Mesenchymal stem cell (in vitro differentiated cells and primary cell): ENCODE measurements around the gene CLCN4.

Source experiments
- DNase-seq: peaks from one replicate; pipeline ENCODE4 v3.0.0-alpha.2; 2013
- H2AFZ ChIP-seq: one replicate; pipeline ENCODE4 v1.6.1; 2013; ENCODE audit warnings: low read depth, mild to moderate bottlenecking, control low read depth, inconsistent platforms, low read length, moderate library complexity
- H2AK5ac ChIP-seq: 2 replicates; pipeline ENCODE4 v1.6.1; 2013; ENCODE audit warnings: low read length, moderate library complexity, mild to moderate bottlenecking, inconsistent platforms; ENCODE audit not compliant: severe bottlenecking
- H2BK120ac ChIP-seq: one replicate; pipeline ENCODE4 v1.6.1; 2013; ENCODE audit warnings: low read depth, mild to moderate bottlenecking, inconsistent platforms, low read length, moderate library complexity
- H2BK12ac ChIP-seq, 2 experiments: one replicate each; pipeline ENCODE4 v1.6.1; 2013; ENCODE audit warnings: inconsistent platforms in 2 of 2, low read length in 2 of 2, mild to moderate bottlenecking in 2 of 2, moderate library complexity in 2 of 2, control low read depth in 1 of 2
- H2BK15ac ChIP-seq: one replicate; pipeline ENCODE4 v1.6.1; 2013; ENCODE audit warnings: mild to moderate bottlenecking, low read depth, inconsistent platforms; ENCODE audit not compliant: poor library complexity, severe bottlenecking
- H2BK5ac ChIP-seq: 2 replicates; pipeline ENCODE4 v1.6.1; 2013; ENCODE audit warnings: low read depth, mild to moderate bottlenecking, low read length, control low read depth, inconsistent platforms; ENCODE audit not compliant: poor library complexity, severe bottlenecking
- H3K14ac ChIP-seq, 2 experiments: one replicate each; pipeline ENCODE4 v1.6.1; 2013; ENCODE audit warnings: inconsistent platforms in 2 of 2, low read length in 2 of 2, control low read depth in 1 of 2, mild to moderate bottlenecking in 1 of 2, moderate library complexity in 1 of 2
- H3K18ac ChIP-seq, 2 experiments: one replicate each; pipeline ENCODE4 v1.6.1; 2013; ENCODE audit warnings: inconsistent platforms in 2 of 2, low read length in 2 of 2, control low read depth in 1 of 2, low read depth in 1 of 2, mild to moderate bottlenecking in 1 of 2
- H3K23ac ChIP-seq, 2 experiments: one replicate each; pipeline ENCODE4 v1.6.1; 2013; ENCODE audit warnings: inconsistent platforms in 2 of 2, low read length in 2 of 2, mild to moderate bottlenecking in 2 of 2, moderate library complexity in 2 of 2, control low read depth in 1 of 2
- H3K27ac ChIP-seq: 2 replicates; pipeline ENCODE4 v1.5.1; 2013; ENCODE audit warnings: mild to moderate bottlenecking, moderate library complexity, low read length, control low read depth, inconsistent platforms; ENCODE audit not compliant: poor library complexity, severe bottlenecking
- H3K27me3 ChIP-seq, 2 experiments: 2 replicates each; pipeline versions ENCODE4 v1.6.1 to v1.7.0; 2013; ENCODE audit warnings: low read length in 2 of 2, mild to moderate bottlenecking in 2 of 2, moderate library complexity in 2 of 2, control low read depth in 1 of 2, inconsistent platforms in 1 of 2; ENCODE audit not compliant: control insufficient read depth in 1 of 2, insufficient read depth in 1 of 2
- H3K36me3 ChIP-seq, 2 experiments: 2 replicates each; pipeline versions ENCODE4 v1.6.1 to v1.7.0; 2013; ENCODE audit warnings: low read length in 2 of 2, control low read depth in 1 of 2, inconsistent platforms in 1 of 2, low read depth in 1 of 2, mild to moderate bottlenecking in 1 of 2; ENCODE audit not compliant: insufficient read depth in 2 of 2, control insufficient read depth in 1 of 2
- H3K4ac ChIP-seq, 2 experiments: one replicate each; pipeline ENCODE4 v1.6.1; 2013; ENCODE audit warnings: inconsistent platforms in 2 of 2, low read length in 2 of 2, mild to moderate bottlenecking in 2 of 2, moderate library complexity in 2 of 2, control low read depth in 1 of 2, low read depth in 1 of 2
- H3K4me1 ChIP-seq: 2 replicates; pipeline ENCODE4 v1.6.1; 2013; ENCODE audit warnings: low read depth, low read length, control low read depth; ENCODE audit not compliant: control insufficient read depth, insufficient read depth
- H3K4me2 ChIP-seq: 2 replicates; pipeline ENCODE4 v1.6.1; 2013; ENCODE audit warnings: low read length, mild to moderate bottlenecking, inconsistent platforms; ENCODE audit not compliant: poor library complexity, severe bottlenecking
- H3K4me3 ChIP-seq, 2 experiments: 2 replicates each; pipeline versions ENCODE4 v1.5.1 to v1.7.0; 2013; ENCODE audit warnings: low read length in 2 of 2, mild to moderate bottlenecking in 2 of 2, control low read depth in 1 of 2, low read depth in 1 of 2; ENCODE audit not compliant: insufficient read depth in 1 of 2
- H3K79me1 ChIP-seq: replicated peaks from 2 replicates; pipeline ENCODE4 v1.6.1; 2013; ENCODE audit warnings: mild to moderate bottlenecking, control low read depth, low read length, inconsistent platforms; ENCODE audit not compliant: poor library complexity, severe bottlenecking
- H3K9ac ChIP-seq: 2 replicates; pipeline ENCODE4 v1.7.0; 2013; ENCODE audit warnings: mild to moderate bottlenecking, low read length, moderate library complexity
- H3K9me3 ChIP-seq: 2 replicates; pipeline ENCODE4 v1.7.0; 2013; ENCODE audit warnings: mild to moderate bottlenecking, low read length; ENCODE audit not compliant: control insufficient read depth
- H4K8ac ChIP-seq: one replicate; pipeline ENCODE4 v1.6.1; 2013; ENCODE audit warnings: inconsistent platforms, mild to moderate bottlenecking, low read length, moderate library complexity
- H4K91ac ChIP-seq: one replicate; pipeline ENCODE4 v1.6.1; 2013; ENCODE audit warnings: mild to moderate bottlenecking, low read length, inconsistent platforms
- WGBS: methylation state at CpG from one replicate; pipeline ENCODE4 v1.1.7; 2013; ENCODE audit warnings: mixed read lengths; 5-methylcytosine and 5-hydroxymethylcytosine counted together

The CLCN4 gene

GRCh38 chrX:10176121-10177003, 19.6 kb downstream of the CLCN4 start:
- Histone ChIP-seq H3K36me3 (no peaks in the 10 kb centered on the region), H3K9ac (no peak overlapping the region), H2BK120ac (peak overlapping the region; percentile 34), H3K4me1 (peaks cover 22% of the 10 kb centered on the region), H3K4me3 (no peak overlapping the region), H3K4me2 (no peak overlapping the region), H2BK15ac (no peak overlapping the region), H3K27me3 (no peaks in the 10 kb centered on the region), H3K14ac (no peak overlapping the region), H2BK12ac (peak overlapping the region; percentile 39 to 55), H3K4ac (peak overlapping the region in 1 of 2 experiments; percentile 50), H2AK5ac (no peak overlapping the region), H4K8ac (no peak overlapping the region), H3K18ac (no peak overlapping the region), H3K23ac (no peak overlapping the region), H3K9me3 (no peaks in the 10 kb centered on the region), H3K27ac (no peak overlapping the region), H4K91ac (no peak overlapping the region), H3K79me1 (peaks cover 7% of the 10 kb centered on the region), H2AFZ (no peak overlapping the region), H2BK5ac (no peak overlapping the region)
- peak; percentile 0 for DNase-seq
- 82% methylated on average over 16 of the region's 16 CpGs for WGBS

GRCh38 chrX:10177004-10177396, 20.2 kb downstream of the CLCN4 start:
- no peak overlapping the region for H4K8ac ChIP-seq
- no peak overlapping the region for H3K23ac ChIP-seq
- no peak overlapping the region for H3K4me3 ChIP-seq
- H2BK5ac ChIP-seq, result no peak overlapping the region
- H3K4me2 ChIP-seq, result no peak overlapping the region
- H2BK12ac ChIP-seq, result no peak overlapping the region
- no peak overlapping the region for H3K27ac ChIP-seq
- no peak for DNase-seq
- H2BK120ac ChIP-seq, result no peak overlapping the region
- H3K14ac ChIP-seq, result no peak overlapping the region
- peaks cover 7% of the 10 kb centered on the region for H3K79me1 ChIP-seq
- no peak overlapping the region for H2AFZ ChIP-seq
- no peak overlapping the region for H3K18ac ChIP-seq
- H3K4me1 ChIP-seq, result peaks cover 22% of the 10 kb centered on the region
- no peaks in the 10 kb centered on the region for H3K9me3 ChIP-seq
- 100% methylated on average over 7 of the region's 7 CpGs for WGBS
- no peak overlapping the region for H4K91ac ChIP-seq
- H3K27me3 ChIP-seq, result peaks cover 0 to 3% of the 10 kb centered on the region in 2 experiments
- no peak overlapping the region for H3K9ac ChIP-seq
- H3K4ac ChIP-seq, result peak overlapping the region in 1 of 2 experiments; percentile 19
- H2AK5ac ChIP-seq, result no peak overlapping the region
- H3K36me3 ChIP-seq, result no peaks in the 10 kb centered on the region
- H2BK15ac ChIP-seq, result no peak overlapping the region

GRCh38 chrX:10177601-10178000, 20.8 kb downstream of the CLCN4 start:
- Histone ChIP-seq H2BK12ac (no peak overlapping the region), H4K8ac (no peak overlapping the region), H2BK5ac (no peak overlapping the region), H2BK120ac (no peak overlapping the region), H3K4me1 (peaks cover 22% of the 10 kb centered on the region), H3K79me1 (peaks cover 7% of the 10 kb centered on the region), H3K9ac (no peak overlapping the region), H3K9me3 (no peaks in the 10 kb centered on the region), H2AK5ac (no peak overlapping the region), H3K4me3 (no peak overlapping the region), H2AFZ (no peak overlapping the region), H3K23ac (no peak overlapping the region), H3K27me3 (peaks cover 0 to 5% of the 10 kb centered on the region in 2 experiments), H3K27ac (no peak overlapping the region), H3K14ac (no peak overlapping the region), H4K91ac (no peak overlapping the region), H3K4ac (no peak overlapping the region), H3K4me2 (no peak overlapping the region), H3K36me3 (no peaks in the 10 kb centered on the region), H2BK15ac (no peak overlapping the region), H3K18ac (no peak overlapping the region)
- 100% methylated on average over 1 of the region's 3 CpGs for WGBS
- no peak for DNase-seq

- Histone ChIP-seq H3K4ac (no peak overlapping the region), H2BK15ac (no peak overlapping the region), H2BK5ac (no peak overlapping the region), H3K4me1 (peaks cover 14% of the 10 kb centered on the region), H3K9ac (no peak overlapping the region), H4K91ac (no peak overlapping the region), H3K27me3 (peaks cover 0 to 5% of the 10 kb centered on the region in 2 experiments), H4K8ac (no peak overlapping the region), H3K4me3 (no peak overlapping the region), H2AFZ (no peak overlapping the region), H3K14ac (no peak overlapping the region), H3K9me3 (no peaks in the 10 kb centered on the region), H2BK120ac (no peak overlapping the region), H3K4me2 (no peak overlapping the region), H3K18ac (no peak overlapping the region), H2AK5ac (no peak overlapping the region), H3K79me1 (peaks cover 6% of the 10 kb centered on the region), H3K27ac (no peak overlapping the region), H3K23ac (no peak overlapping the region), H2BK12ac (no peak overlapping the region), H3K36me3 (no peaks in the 10 kb centered on the region)
- WGBS, result 88% methylated on average over 4 of the region's 5 CpGs
- no peak for DNase-seq
Observed at GRCh38 chrX:10178866-10179463, 22.2 kb downstream of the CLCN4 start.
